ENCODE results near the gene CRABP2.

GRCh38 chr1:156717351-156717750, 12.0 kb upstream of the CRABP2 start:
- TF ChIP-seq POLR2A (IDR thresholded peaks at IDR 0.05): no peak
- TF ChIP-seq, protein P1, sequence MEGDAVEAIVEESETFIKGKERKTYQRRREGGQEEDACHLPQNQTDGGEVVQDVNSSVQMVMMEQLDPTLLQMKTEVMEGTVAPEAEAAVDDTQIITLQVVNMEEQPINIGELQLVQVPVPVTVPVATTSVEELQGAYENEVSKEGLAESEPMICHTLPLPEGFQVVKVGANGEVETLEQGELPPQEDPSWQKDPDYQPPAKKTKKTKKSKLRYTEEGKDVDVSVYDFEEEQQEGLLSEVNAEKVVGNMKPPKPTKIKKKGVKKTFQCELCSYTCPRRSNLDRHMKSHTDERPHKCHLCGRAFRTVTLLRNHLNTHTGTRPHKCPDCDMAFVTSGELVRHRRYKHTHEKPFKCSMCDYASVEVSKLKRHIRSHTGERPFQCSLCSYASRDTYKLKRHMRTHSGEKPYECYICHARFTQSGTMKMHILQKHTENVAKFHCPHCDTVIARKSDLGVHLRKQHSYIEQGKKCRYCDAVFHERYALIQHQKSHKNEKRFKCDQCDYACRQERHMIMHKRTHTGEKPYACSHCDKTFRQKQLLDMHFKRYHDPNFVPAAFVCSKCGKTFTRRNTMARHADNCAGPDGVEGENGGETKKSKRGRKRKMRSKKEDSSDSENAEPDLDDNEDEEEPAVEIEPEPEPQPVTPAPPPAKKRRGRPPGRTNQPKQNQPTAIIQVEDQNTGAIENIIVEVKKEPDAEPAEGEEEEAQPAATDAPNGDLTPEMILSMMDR (IDR thresholded peaks at IDR 0.05): no peak
